Neural cell (in vitro differentiated cells): ENCODE measurements around the gene GOLGA6L2. TPM values are rescaled to one million over a fixed set of nuclear protein-coding genes. Genes with fewer than 3 reads are reported as not detected.

Experiments used
- H2AFZ ChIP-seq: fragments of 200-600, 300-800 bp; sonication (generic), shearing (Covaris generic); 2 replicates; pipeline ENCODE4 v1.6.0; 2014; ENCODE audit warnings: low read depth, mild to moderate bottlenecking, antibody characterized with exemption, low read length, moderate library complexity
- H3F3A ChIP-seq: fragments of 200-600 bp; shearing (Covaris generic); 2 replicates; pipeline ENCODE4 v1.6.1; 2016; ENCODE audit warnings: mild to moderate bottlenecking, moderate library complexity, mixed read lengths, antibody characterized with exemption, low read length; ENCODE audit not compliant: insufficient read depth, poor library complexity, severe bottlenecking
- H3K27ac ChIP-seq: fragments of 200-600, 300-800 bp; sonication (generic), shearing (Covaris generic); 2 replicates; pipeline ENCODE4 v1.5.1; 2014; ENCODE audit warnings: mild to moderate bottlenecking, low read length, moderate library complexity
- H3K27me3 ChIP-seq: fragments of 300-800, 200-600 bp; sonication (generic), shearing (Covaris generic); 2 replicates; pipeline ENCODE4 v1.6.0; 2014; ENCODE audit warnings: mild to moderate bottlenecking, low read depth, low read length, moderate library complexity; ENCODE audit not compliant: insufficient read depth
- H3K36me3 ChIP-seq: fragments of 300-800, 200-600 bp; sonication (generic), shearing (Covaris generic); 2 replicates; pipeline ENCODE4 v1.5.1; 2014; ENCODE audit warnings: mild to moderate bottlenecking, antibody characterized with exemption, low read length, moderate library complexity; ENCODE audit not compliant: insufficient read depth
- H3K4me2 ChIP-seq: fragments of 300-800, 200-600 bp; sonication (generic), shearing (Covaris generic); 2 replicates; pipeline ENCODE4 v1.6.0; 2014; ENCODE audit warnings: mild to moderate bottlenecking, low read length
- H3K4me3 ChIP-seq: fragments of 300-800, 200-600 bp; sonication (generic), shearing (Covaris generic); 2 replicates; pipeline ENCODE4 v1.5.1; 2014; ENCODE audit warnings: mild to moderate bottlenecking, low read length, moderate library complexity
- H3K79me2 ChIP-seq: fragments of 200-600 bp; shearing (Covaris generic); replicated peaks from 2 replicates; pipeline ENCODE4 v1.6.0; 2014; ENCODE audit warnings: mild to moderate bottlenecking, low read length, moderate library complexity; ENCODE audit not compliant: insufficient read depth
- H3K9ac ChIP-seq: fragments of 300-800, 200-600 bp; sonication (generic), shearing (Covaris generic); 2 replicates; pipeline ENCODE4 v1.6.1; 2016; ENCODE audit warnings: mild to moderate bottlenecking, low read length, mixed read lengths
- H3K9me2 ChIP-seq: fragments of 200-600 bp; shearing (Covaris generic); 2 replicates; pipeline ENCODE4 v1.6.1; 2016; ENCODE audit warnings: mild to moderate bottlenecking, low read length, mixed read lengths; ENCODE audit not compliant: insufficient read depth
- H3K9me3 ChIP-seq: fragments of 200-600, 300-800 bp; sonication (generic), shearing (Covaris generic); 2 replicates; pipeline ENCODE4 v1.6.1; 2016; ENCODE audit warnings: mild to moderate bottlenecking, mixed run types, low read length, moderate library complexity, mixed read lengths
- H4K20me1 ChIP-seq: fragments of 200-600 bp; shearing (Covaris generic); 2 replicates; pipeline ENCODE4 v1.6.1; 2016; ENCODE audit warnings: mild to moderate bottlenecking, mixed run types; ENCODE audit not compliant: insufficient read depth
- EP300 ChIP-seq: fragments of 450-650 bp; conservative IDR thresholded peaks from 2 replicates; pipeline ENCODE4 v1.6.1; 2014; ENCODE audit warnings: antibody characterized with exemption, mild to moderate bottlenecking, moderate library complexity; ENCODE audit not compliant: poor library complexity, severe bottlenecking
- EZH2 ChIP-seq: fragments of 200-600, 300-800 bp; shearing (Covaris generic), sonication (generic); IDR thresholded peaks from 2 replicates; pipeline ENCODE4 v1.6.1; 2014; ENCODE audit warnings: antibody characterized with exemption, low read length, borderline replicate concordance, mild to moderate bottlenecking; ENCODE audit not compliant: insufficient read depth, poor library complexity, severe bottlenecking
- MXI1 ChIP-seq: fragments of 450-650 bp; conservative IDR thresholded peaks from 2 replicates; pipeline ENCODE4 v1.6.1; 2014; ENCODE audit warnings: antibody characterized with exemption, mild to moderate bottlenecking; ENCODE audit not compliant: poor library complexity, severe bottlenecking
- POLR2AphosphoS5 ChIP-seq: IDR thresholded peaks from 2 replicates; pipeline ENCODE4 v1.6.1; 2012
- RAD21 ChIP-seq: fragments of 450-650 bp; conservative IDR thresholded peaks from 2 replicates; pipeline ENCODE4 v1.6.1; 2014; ENCODE audit warnings: antibody characterized with exemption, mild to moderate bottlenecking, moderate library complexity
- SMC3 ChIP-seq: fragments of 450-650 bp; conservative IDR thresholded peaks from 2 replicates; pipeline ENCODE4 v1.6.1; 2014; ENCODE audit warnings: antibody characterized with exemption, mild to moderate bottlenecking, moderate library complexity; ENCODE audit not compliant: poor library complexity
- TAF1 ChIP-seq: IDR thresholded peaks from 2 replicates; pipeline ENCODE4 v1.6.1; 2012; ENCODE audit warnings: low read depth
- polyA plus RNA-seq: library from polyadenylated mRNA; depleted of rRNA; stranded (reverse); fragments of >200 nt; gene quantifications from 2 replicates; pipeline ENCODE4 v1.2.3, GENCODE V29; 2014
- TF ChIP-seq, protein P1 (sequence below): IDR thresholded peaks from 2 replicates; pipeline ENCODE4 v1.6.1; 2012; ENCODE audit warnings: borderline replicate concordance
- TF ChIP-seq, protein P2 (sequence below): fragments of 450-650 bp; IDR thresholded peaks from 2 replicates; pipeline ENCODE4 v1.5.1; 2014; ENCODE audit warnings: antibody characterized with exemption, mild to moderate bottlenecking, moderate library complexity; ENCODE audit not compliant: poor library complexity, severe bottlenecking

The GOLGA6L2 gene
- polyA plus RNA-seq, 1 donor from 2014 or later = not detected

DNA sequence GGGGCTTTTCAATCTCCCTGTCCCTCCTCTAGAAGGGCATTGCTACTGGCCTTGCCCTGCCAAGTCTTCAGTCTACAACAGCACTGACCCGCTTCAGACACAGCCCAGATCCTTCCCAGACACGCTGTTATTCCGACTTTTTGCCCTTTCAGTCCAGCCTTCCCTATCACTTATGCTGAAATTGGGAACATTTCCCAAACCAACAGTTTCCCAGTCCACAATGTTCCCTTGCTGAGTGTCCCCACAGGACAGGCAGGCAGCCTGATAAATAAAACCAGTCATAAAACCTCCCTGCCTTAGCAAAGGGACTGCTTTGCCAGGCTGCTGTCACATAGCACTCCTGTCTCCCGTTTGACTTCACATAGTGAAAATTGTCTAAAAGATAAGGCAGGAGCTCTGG, 43.5 kb downstream of the GOLGA6L2 start:
- Histone ChIP-seq H3K4me2 (no peak overlapping the region), H3K27me3 (no peaks in the 10 kb centered on the region), H3K27ac (no peak overlapping the region), H4K20me1 (no peaks in the 10 kb centered on the region), H3K9me2 (no peaks in the 10 kb centered on the region), H3F3A (no peaks in the 10 kb centered on the region), H2AFZ (no peak overlapping the region), H3K9ac (no peak overlapping the region), H3K79me2 (no peaks in the 10 kb centered on the region), H3K9me3 (no peaks in the 10 kb centered on the region), H3K36me3 (no peaks in the 10 kb centered on the region), H3K4me3 (no peak overlapping the region)
- no peak for TF ChIP-seq SMC3
- TF ChIP-seq, protein P1, sequence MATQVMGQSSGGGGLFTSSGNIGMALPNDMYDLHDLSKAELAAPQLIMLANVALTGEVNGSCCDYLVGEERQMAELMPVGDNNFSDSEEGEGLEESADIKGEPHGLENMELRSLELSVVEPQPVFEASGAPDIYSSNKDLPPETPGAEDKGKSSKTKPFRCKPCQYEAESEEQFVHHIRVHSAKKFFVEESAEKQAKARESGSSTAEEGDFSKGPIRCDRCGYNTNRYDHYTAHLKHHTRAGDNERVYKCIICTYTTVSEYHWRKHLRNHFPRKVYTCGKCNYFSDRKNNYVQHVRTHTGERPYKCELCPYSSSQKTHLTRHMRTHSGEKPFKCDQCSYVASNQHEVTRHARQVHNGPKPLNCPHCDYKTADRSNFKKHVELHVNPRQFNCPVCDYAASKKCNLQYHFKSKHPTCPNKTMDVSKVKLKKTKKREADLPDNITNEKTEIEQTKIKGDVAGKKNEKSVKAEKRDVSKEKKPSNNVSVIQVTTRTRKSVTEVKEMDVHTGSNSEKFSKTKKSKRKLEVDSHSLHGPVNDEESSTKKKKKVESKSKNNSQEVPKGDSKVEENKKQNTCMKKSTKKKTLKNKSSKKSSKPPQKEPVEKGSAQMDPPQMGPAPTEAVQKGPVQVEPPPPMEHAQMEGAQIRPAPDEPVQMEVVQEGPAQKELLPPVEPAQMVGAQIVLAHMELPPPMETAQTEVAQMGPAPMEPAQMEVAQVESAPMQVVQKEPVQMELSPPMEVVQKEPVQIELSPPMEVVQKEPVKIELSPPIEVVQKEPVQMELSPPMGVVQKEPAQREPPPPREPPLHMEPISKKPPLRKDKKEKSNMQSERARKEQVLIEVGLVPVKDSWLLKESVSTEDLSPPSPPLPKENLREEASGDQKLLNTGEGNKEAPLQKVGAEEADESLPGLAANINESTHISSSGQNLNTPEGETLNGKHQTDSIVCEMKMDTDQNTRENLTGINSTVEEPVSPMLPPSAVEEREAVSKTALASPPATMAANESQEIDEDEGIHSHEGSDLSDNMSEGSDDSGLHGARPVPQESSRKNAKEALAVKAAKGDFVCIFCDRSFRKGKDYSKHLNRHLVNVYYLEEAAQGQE = no peak
- TF ChIP-seq, protein P2, sequence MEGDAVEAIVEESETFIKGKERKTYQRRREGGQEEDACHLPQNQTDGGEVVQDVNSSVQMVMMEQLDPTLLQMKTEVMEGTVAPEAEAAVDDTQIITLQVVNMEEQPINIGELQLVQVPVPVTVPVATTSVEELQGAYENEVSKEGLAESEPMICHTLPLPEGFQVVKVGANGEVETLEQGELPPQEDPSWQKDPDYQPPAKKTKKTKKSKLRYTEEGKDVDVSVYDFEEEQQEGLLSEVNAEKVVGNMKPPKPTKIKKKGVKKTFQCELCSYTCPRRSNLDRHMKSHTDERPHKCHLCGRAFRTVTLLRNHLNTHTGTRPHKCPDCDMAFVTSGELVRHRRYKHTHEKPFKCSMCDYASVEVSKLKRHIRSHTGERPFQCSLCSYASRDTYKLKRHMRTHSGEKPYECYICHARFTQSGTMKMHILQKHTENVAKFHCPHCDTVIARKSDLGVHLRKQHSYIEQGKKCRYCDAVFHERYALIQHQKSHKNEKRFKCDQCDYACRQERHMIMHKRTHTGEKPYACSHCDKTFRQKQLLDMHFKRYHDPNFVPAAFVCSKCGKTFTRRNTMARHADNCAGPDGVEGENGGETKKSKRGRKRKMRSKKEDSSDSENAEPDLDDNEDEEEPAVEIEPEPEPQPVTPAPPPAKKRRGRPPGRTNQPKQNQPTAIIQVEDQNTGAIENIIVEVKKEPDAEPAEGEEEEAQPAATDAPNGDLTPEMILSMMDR = no peak
- TF ChIP-seq EP300 = no peak
- no peak for TF ChIP-seq RAD21
- no peak for TF ChIP-seq TAF1
- no peak for TF ChIP-seq MXI1
- no peak for TF ChIP-seq POLR2AphosphoS5
- TF ChIP-seq EZH2 = no peak

DNA sequence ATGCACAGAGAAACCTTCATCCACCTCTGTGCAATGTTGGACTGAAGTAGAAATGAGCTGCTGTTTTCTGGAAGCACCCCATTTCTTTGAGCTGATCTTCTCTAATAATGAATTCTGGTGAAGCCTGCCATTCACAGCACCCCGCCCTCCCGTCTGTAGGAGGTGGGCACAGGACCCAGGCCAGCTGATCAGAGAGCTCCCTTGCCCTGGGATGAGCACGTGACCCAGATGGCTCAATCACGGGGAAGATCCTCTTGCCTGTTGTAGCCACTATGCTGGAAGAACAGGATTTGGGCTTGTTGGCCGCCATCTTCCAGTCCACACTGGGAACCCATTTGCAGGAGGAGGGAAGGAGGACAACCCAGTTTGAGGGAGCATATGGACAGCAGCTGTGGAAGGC, 44.5 kb downstream of the GOLGA6L2 start:
- Histone ChIP-seq H3K4me2 (no peak overlapping the region), H3K4me3 (no peak overlapping the region), H4K20me1 (no peaks in the 10 kb centered on the region), H3K79me2 (no peaks in the 10 kb centered on the region), H3K27me3 (no peaks in the 10 kb centered on the region), H3K9me3 (no peaks in the 10 kb centered on the region), H3K9me2 (no peaks in the 10 kb centered on the region), H3K36me3 (no peaks in the 10 kb centered on the region), H2AFZ (no peak overlapping the region), H3K9ac (no peak overlapping the region), H3K27ac (no peak overlapping the region), H3F3A (no peaks in the 10 kb centered on the region)
- TF ChIP-seq RAD21 (no peak), POLR2AphosphoS5 (no peak), MXI1 (no peak), EZH2 (no peak), SMC3 (no peak)

DNA sequence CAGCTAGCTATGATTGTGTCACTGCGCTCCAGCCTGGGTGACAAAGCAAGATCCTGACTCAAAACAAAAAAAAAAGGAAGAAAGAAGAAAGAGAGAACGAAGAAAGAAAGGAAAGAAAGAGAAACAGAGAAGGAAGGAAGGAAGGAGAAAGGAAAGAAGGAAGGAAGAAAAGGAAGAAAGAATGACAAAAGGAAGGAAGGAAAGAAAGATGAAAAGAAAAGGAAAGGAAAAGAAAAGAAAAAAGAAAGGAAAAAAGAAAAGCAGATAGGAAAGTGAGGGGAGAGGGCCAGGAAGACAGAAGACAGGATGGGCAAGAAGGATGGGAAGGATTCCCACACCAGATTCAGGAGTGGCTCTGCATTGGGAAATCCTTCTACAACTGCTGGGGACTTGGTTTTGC, 44.9 kb downstream of the GOLGA6L2 start:
- TF ChIP-seq POLR2AphosphoS5 (no peak), EP300 (no peak), TAF1 (no peak), EZH2 (no peak), RAD21 (no peak), MXI1 (no peak)
- TF ChIP-seq, protein P2 = no peak
- Histone ChIP-seq H3K36me3 (no peaks in the 10 kb centered on the region), H2AFZ (no peak overlapping the region), H3K79me2 (no peaks in the 10 kb centered on the region), H3K4me3 (no peak overlapping the region), H3F3A (no peaks in the 10 kb centered on the region), H4K20me1 (no peaks in the 10 kb centered on the region), H3K27me3 (no peaks in the 10 kb centered on the region), H3K4me2 (no peak overlapping the region), H3K27ac (no peak overlapping the region), H3K9ac (no peak overlapping the region), H3K9me3 (no peaks in the 10 kb centered on the region), H3K9me2 (no peaks in the 10 kb centered on the region)
